HUDEP-2 (cell line): ENCODE measurements around the gene DIAPH2.

Experiments
- DNase-seq, 76 experiments: peaks; one replicate each; lab custom pipeline; 2025; ENCODE audit not compliant: unreplicated experiment in 76 of 76; lab: John Stamatoyannopoulos, UW

DIAPH2 gene

GRCh38 chrX:97529536-97530200 lies 845.0 kb downstream of the DIAPH2 start:
- DNase-seq: peak in 42 of 76 experiments; percentile 0 to 68 (median 15)

GRCh38 chrX:97531825-97532224 lies 847.2 kb downstream of the DIAPH2 start:
- DNase-seq: no peak

- no peak for DNase-seq
These were observed 854.1 kb downstream of the DIAPH2 start for GRCh38 chrX:97538745-97539144.

- no peak for DNase-seq
These were observed 855.4 kb downstream of the DIAPH2 start for GRCh38 chrX:97539970-97540519.

- DNase-seq: no peak
These were observed 863.4 kb downstream of the DIAPH2 start for GRCh38 chrX:97547877-97548578.

GRCh38 chrX:97551821-97552220 lies 867.2 kb downstream of the DIAPH2 start:
- DNase-seq: no peak

GRCh38 chrX:97553833-97554232 lies 869.2 kb downstream of the DIAPH2 start:
- no peak for DNase-seq

GRCh38 chrX:97556359-97556758 lies 871.7 kb downstream of the DIAPH2 start:
- no peak for DNase-seq

- DNase-seq: peak in 10 of 76 experiments; percentile 0 to 9 (median 2)
These were observed 879.0 kb downstream of the DIAPH2 start for GRCh38 chrX:97563531-97564133.

GRCh38 chrX:97564496-97564895 lies 879.9 kb downstream of the DIAPH2 start:
- DNase-seq: no peak

GRCh38 chrX:97587171-97587570 lies 902.5 kb downstream of the DIAPH2 start:
- no peak for DNase-seq

- DNase-seq: no peak
These were observed 910.1 kb downstream of the DIAPH2 start for GRCh38 chrX:97594646-97595224.

GRCh38 chrX:97597954-97598353 lies 913.3 kb downstream of the DIAPH2 start:
- DNase-seq: no peak

GRCh38 chrX:97602465-97603258 lies 918.0 kb downstream of the DIAPH2 start:
- no peak for DNase-seq

GRCh38 chrX:97605271-97605670 lies 920.6 kb downstream of the DIAPH2 start:
- no peak for DNase-seq

GRCh38 chrX:97609357-97609756 lies 924.7 kb downstream of the DIAPH2 start:
- DNase-seq: no peak

GRCh38 chrX:97609938-97610337 lies 925.3 kb downstream of the DIAPH2 start:
- DNase-seq: no peak

GRCh38 chrX:97616883-97617530 lies 932.4 kb downstream of the DIAPH2 start:
- DNase-seq: peak in 5 of 76 experiments; percentile 0 to 4 (median 4)

- no peak for DNase-seq
These were observed 934.9 kb downstream of the DIAPH2 start for GRCh38 chrX:97619499-97619898.

GRCh38 chrX:97622111-97622510 lies 937.5 kb downstream of the DIAPH2 start:
- DNase-seq: no peak
